Spleen (tissue), 7 donors: Measurements from ENCODE around the gene IMMP2L.

ENCODE experiments used
- CTCF ChIP-seq, 11 experiments: fragments of 200-600 bp in 7 of 11; fragments of 450-650 bp in 4 of 11; sonication (generic) in 4 of 11; IDR thresholded peaks in 8 of 11; conservative IDR thresholded peaks in 3 of 11; 1 replicate in 7 of 11; 2 replicates in 4 of 11; pipeline versions ENCODE4 v1.4.0 to v1.8.0; 2016 to 2021; ENCODE audit warnings: antibody characterized with exemption in 11 of 11, inconsistent platforms in 4 of 11, mild to moderate bottlenecking in 1 of 11
- POLR2A ChIP-seq, 3 donors: fragments of 450-650 bp; IDR thresholded peaks; one replicate each; pipeline ENCODE4 v1.5.1; 2017; ENCODE audit warnings: antibody characterized with exemption in 3 of 3, mild to moderate bottlenecking in 1 of 3
- donor health status: DM: no; HTN: no; CAD: no; lungs with moderate emphysema.
- donor health status: DM: no; HTN: no; CAD: no.
- donor health status: DM: no; HTN: no; CAD: no.

- no peak for TF ChIP-seq CTCF (IDR thresholded peaks at IDR 0.05 in 8 of 11, conservative IDR thresholded peaks at IDR 0.05 in 3 of 11)
- TF ChIP-seq POLR2A (IDR thresholded peaks at IDR 0.05) = no peak
These were observed 174.3 kb downstream of the IMMP2L start for GRCh38 chr7:111388016-111388415.
